22Rv1 (cell line): ENCODE results near the gene ETV7.

ENCODE experiments used
- ZFX ChIP-seq: fragments of 450-650 bp; IDR thresholded peaks from 2 replicates; pipeline ENCODE4 v1.6.1; 2017; ENCODE audit warnings: antibody characterized with exemption, borderline replicate concordance
- TF ChIP-seq, protein P1 (sequence below): fragments of 450-650 bp; IDR thresholded peaks from 2 replicates; pipeline ENCODE4 v1.5.1; 2017; ENCODE audit warnings: mild to moderate bottlenecking

GRCh38 chr6:36355819-36356218, 31.6 kb downstream of the ETV7 start:
- TF ChIP-seq, protein P1, sequence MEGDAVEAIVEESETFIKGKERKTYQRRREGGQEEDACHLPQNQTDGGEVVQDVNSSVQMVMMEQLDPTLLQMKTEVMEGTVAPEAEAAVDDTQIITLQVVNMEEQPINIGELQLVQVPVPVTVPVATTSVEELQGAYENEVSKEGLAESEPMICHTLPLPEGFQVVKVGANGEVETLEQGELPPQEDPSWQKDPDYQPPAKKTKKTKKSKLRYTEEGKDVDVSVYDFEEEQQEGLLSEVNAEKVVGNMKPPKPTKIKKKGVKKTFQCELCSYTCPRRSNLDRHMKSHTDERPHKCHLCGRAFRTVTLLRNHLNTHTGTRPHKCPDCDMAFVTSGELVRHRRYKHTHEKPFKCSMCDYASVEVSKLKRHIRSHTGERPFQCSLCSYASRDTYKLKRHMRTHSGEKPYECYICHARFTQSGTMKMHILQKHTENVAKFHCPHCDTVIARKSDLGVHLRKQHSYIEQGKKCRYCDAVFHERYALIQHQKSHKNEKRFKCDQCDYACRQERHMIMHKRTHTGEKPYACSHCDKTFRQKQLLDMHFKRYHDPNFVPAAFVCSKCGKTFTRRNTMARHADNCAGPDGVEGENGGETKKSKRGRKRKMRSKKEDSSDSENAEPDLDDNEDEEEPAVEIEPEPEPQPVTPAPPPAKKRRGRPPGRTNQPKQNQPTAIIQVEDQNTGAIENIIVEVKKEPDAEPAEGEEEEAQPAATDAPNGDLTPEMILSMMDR, result no peak
- TF ChIP-seq ZFX, result no peak
